ENCODE measurements around the gene OPRM1. TPM values are rescaled to one million over a fixed set of nuclear protein-coding genes. Genes with fewer than 3 reads are reported as not detected.

Gene OPRM1
- total RNA-seq, 1 experiment from 2014 or later, result not detected

DNA sequence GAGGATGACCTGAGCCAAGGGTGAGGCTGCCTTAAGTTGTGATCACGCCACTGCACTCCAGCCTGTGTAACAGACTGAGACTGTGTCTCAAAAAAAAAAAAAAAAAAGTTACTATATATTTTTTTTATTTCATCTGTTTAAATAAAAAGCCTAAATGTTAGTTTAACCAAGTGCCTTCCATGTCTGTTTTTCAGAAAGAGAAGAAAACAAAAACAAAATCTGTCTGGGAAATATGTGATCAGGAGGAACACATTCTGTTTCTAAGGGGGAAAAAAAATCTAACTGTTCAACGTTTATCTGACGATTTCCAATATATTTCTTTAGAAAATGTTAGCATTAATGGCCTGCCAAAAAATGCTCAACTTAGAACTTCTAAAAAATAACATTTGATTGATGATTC, 170.5 kb downstream of the OPRM1 start:
- RAD21 ChIA-PET (ENCODE audit: low non-redundant PET in 1 of 2, low total read pairs in 2 of 2, uncharacterized antibody in 2 of 2, unreplicated experiment in 2 of 2), result no interaction called here
- Histone ChIP-seq H3K27ac (ENCODE audit: low read depth, low read length) (no peak overlapping the region), H3K4me1 (ENCODE audit: control insufficient read depth in 1 of 2, insufficient read depth in 2 of 2, low read length in 2 of 2) (no peaks in the 10 kb centered on the region), H4K20me1 (ENCODE audit: insufficient read depth) (no peaks in the 10 kb centered on the region), H3K9ac (ENCODE audit: low read length) (no peak overlapping the region), H3K9me3 (ENCODE audit: control insufficient read depth in 1 of 2, insufficient read depth in 1 of 2, low read depth in 1 of 2, low read length in 2 of 2) (no peaks in the 10 kb centered on the region), H3K9me2 (ENCODE audit: insufficient read depth) (no peaks in the 10 kb centered on the region), H3K79me2 (ENCODE audit: insufficient read depth, low read length) (no peaks in the 10 kb centered on the region), H3K4me3 (replicated peaks in 1 of 2; ENCODE audit: low read depth in 1 of 2, low read length in 2 of 2) (no peak overlapping the region), H3K4me2 (ENCODE audit: low read length) (no peak overlapping the region), H2AFZ (ENCODE audit: low read depth, low read length, poor library complexity, severe bottlenecking) (no peak overlapping the region), H3K27me3 (ENCODE audit: insufficient read depth, low read length) (no peaks in the 10 kb centered on the region), H3K36me3 (ENCODE audit: control insufficient read depth in 1 of 2, insufficient read depth in 2 of 2, low read length in 2 of 2) (no peaks in the 10 kb centered on the region)
- DNase-seq (ENCODE audit: low read depth, low spot score), result no peak
- ATAC-seq, result no peak
- POLR2A ChIA-PET, result no interaction called here
- CTCF ChIA-PET, result no interaction called here
- intact Hi-C loops (cut with micrococcal nuclease), result no loop called here
- BruUV-seq (replicated peaks), result no TSS peak
- TF ChIP-seq POLR2AphosphoS5 (IDR thresholded peaks at IDR 0.05; ENCODE audit: low read depth, low read length), result no peak

DNA sequence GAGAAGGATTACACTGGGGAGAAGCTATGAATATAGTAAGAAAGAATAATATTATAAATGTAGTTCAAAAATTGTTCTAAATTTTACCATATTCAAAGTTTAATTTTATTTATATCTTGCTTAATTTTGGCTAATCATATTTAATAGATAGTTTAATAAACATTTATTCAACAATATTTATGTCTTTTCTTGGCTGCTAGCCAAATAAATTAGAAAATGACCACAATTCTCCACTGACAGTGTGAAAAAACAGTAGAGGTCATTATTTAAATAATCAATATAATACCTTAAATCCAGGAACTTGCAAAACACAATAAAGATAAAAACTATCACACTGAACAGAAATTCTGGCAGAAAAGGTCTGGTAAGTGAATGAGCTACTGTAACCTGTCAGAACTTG, 171.6 kb downstream of the OPRM1 start:
- no TSS peak for BruUV-seq (replicated peaks)
- ChIA-PET RAD21 (ENCODE audit: low non-redundant PET in 1 of 2, low total read pairs in 2 of 2, uncharacterized antibody in 2 of 2, unreplicated experiment in 2 of 2) (no interaction called here), CTCF (no interaction called here), POLR2A (no interaction called here)
- Histone ChIP-seq H3K27me3 (ENCODE audit: insufficient read depth, low read length) (no peaks in the 10 kb centered on the region), H3K4me3 (replicated peaks in 1 of 2; ENCODE audit: low read depth in 1 of 2, low read length in 2 of 2) (no peak overlapping the region), H3K9ac (ENCODE audit: low read length) (no peak overlapping the region), H3K9me2 (ENCODE audit: insufficient read depth) (no peaks in the 10 kb centered on the region), H3K79me2 (ENCODE audit: insufficient read depth, low read length) (no peaks in the 10 kb centered on the region), H3K27ac (ENCODE audit: low read depth, low read length) (no peak overlapping the region), H3K4me1 (ENCODE audit: control insufficient read depth in 1 of 2, insufficient read depth in 2 of 2, low read length in 2 of 2) (no peaks in the 10 kb centered on the region), H4K20me1 (ENCODE audit: insufficient read depth) (no peaks in the 10 kb centered on the region), H2AFZ (ENCODE audit: low read depth, low read length, poor library complexity, severe bottlenecking) (no peak overlapping the region), H3K36me3 (ENCODE audit: control insufficient read depth in 1 of 2, insufficient read depth in 2 of 2, low read length in 2 of 2) (no peaks in the 10 kb centered on the region), H3K4me2 (ENCODE audit: low read length) (no peak overlapping the region), H3K9me3 (ENCODE audit: control insufficient read depth in 1 of 2, insufficient read depth in 1 of 2, low read depth in 1 of 2, low read length in 2 of 2) (no peaks in the 10 kb centered on the region)
- TF ChIP-seq SRF (IDR thresholded peaks at IDR 0.05; ENCODE audit: low read depth), result no peak
- no peak for TF ChIP-seq EZH2phosphoT487 (IDR thresholded peaks at IDR 0.05; ENCODE audit: borderline replicate concordance)
- no peak for TF ChIP-seq RAD21 (IDR thresholded peaks at IDR 0.05; ENCODE audit: low read depth)
- no peak for TF ChIP-seq POLR2A (IDR thresholded peaks at IDR 0.05; ENCODE audit: borderline replicate concordance, extremely low read depth, insufficient read depth, insufficient read length)
- no peak for TF ChIP-seq ELF1 (IDR thresholded peaks at IDR 0.05; ENCODE audit: borderline replicate concordance, low read depth)
- TF ChIP-seq ZBTB33 (IDR thresholded peaks at IDR 0.05; ENCODE audit: extremely low read depth, insufficient replicate concordance, low read length), result no peak
- no peak for TF ChIP-seq POLR2AphosphoS5 (IDR thresholded peaks at IDR 0.05; ENCODE audit: low read depth, low read length)
- TF ChIP-seq, protein P1, sequence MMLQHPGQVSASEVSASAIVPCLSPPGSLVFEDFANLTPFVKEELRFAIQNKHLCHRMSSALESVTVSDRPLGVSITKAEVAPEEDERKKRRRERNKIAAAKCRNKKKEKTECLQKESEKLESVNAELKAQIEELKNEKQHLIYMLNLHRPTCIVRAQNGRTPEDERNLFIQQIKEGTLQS (IDR thresholded peaks at IDR 0.05), result no peak
- no peak for TF ChIP-seq FOSL1 (IDR thresholded peaks at IDR 0.05; ENCODE audit: low read depth)
- TF ChIP-seq, protein P2, sequence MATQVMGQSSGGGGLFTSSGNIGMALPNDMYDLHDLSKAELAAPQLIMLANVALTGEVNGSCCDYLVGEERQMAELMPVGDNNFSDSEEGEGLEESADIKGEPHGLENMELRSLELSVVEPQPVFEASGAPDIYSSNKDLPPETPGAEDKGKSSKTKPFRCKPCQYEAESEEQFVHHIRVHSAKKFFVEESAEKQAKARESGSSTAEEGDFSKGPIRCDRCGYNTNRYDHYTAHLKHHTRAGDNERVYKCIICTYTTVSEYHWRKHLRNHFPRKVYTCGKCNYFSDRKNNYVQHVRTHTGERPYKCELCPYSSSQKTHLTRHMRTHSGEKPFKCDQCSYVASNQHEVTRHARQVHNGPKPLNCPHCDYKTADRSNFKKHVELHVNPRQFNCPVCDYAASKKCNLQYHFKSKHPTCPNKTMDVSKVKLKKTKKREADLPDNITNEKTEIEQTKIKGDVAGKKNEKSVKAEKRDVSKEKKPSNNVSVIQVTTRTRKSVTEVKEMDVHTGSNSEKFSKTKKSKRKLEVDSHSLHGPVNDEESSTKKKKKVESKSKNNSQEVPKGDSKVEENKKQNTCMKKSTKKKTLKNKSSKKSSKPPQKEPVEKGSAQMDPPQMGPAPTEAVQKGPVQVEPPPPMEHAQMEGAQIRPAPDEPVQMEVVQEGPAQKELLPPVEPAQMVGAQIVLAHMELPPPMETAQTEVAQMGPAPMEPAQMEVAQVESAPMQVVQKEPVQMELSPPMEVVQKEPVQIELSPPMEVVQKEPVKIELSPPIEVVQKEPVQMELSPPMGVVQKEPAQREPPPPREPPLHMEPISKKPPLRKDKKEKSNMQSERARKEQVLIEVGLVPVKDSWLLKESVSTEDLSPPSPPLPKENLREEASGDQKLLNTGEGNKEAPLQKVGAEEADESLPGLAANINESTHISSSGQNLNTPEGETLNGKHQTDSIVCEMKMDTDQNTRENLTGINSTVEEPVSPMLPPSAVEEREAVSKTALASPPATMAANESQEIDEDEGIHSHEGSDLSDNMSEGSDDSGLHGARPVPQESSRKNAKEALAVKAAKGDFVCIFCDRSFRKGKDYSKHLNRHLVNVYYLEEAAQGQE (IDR thresholded peaks at IDR 0.05; ENCODE audit: low read depth), result no peak
- TF ChIP-seq JUND (IDR thresholded peaks at IDR 0.05), result no peak
- no peak for DNase-seq (ENCODE audit: low read depth, low spot score)
- intact Hi-C loops (cut with micrococcal nuclease), result no loop called here
- ATAC-seq, result no peak
